ENCODE measurements around the gene SCFD2. TPM values are rescaled to one million over a fixed set of nuclear protein-coding genes. Genes with fewer than 3 reads are reported as not detected.

SCFD2 gene
- polyA plus RNA-seq, 3 donors, result 5.4 to 9.4 (median 6.7) TPM

DNA sequence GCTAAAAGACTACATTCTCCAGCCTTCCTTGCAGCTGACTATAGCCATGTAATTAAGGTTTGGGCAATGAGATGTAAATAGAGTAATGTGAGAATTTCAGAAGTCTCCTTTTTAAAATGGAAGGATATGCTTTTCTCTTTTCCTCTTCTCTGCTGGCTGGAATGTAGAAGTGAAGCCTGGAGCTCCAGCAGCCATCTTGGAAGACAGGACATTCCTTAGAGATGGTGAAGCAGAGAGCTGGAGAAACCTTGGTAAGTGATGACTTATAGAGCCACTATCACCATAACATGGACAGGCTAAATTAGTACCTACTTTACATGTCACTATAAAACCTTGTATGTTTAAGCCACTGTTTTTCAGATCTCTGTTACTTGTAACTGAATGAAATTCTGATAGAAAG is 455.7 kb downstream of the SCFD2 start:
- Histone ChIP-seq H3K9me3 (replicated peaks in 1 of 2; ENCODE audit: control insufficient read depth in 1 of 2, insufficient read depth in 1 of 2, low read length in 2 of 2) (no peaks in the 10 kb centered on the region), H3K36me3 (replicated peaks in 1 of 2; ENCODE audit: control insufficient read depth in 1 of 2, insufficient read depth in 2 of 2, low read length in 2 of 2) (no peaks in the 10 kb centered on the region), H3K9ac (ENCODE audit: insufficient read depth, low read length, poor library complexity, severe bottlenecking) (no peak overlapping the region), H2AFZ (ENCODE audit: insufficient read depth, low read depth, low read length, poor library complexity, severe bottlenecking) (no peak overlapping the region), H3K4me1 (ENCODE audit: control insufficient read depth in 1 of 2, insufficient read depth in 2 of 2, low read length in 2 of 2) (no peaks in the 10 kb centered on the region), H3K27me3 (ENCODE audit: control insufficient read depth in 2 of 2, insufficient read depth in 2 of 2, low read length in 2 of 2) (no peaks in the 10 kb centered on the region), H4K20me1 (ENCODE audit: insufficient read depth, low read length) (no peaks in the 10 kb centered on the region), H3K4me3 (replicated peaks in 1 of 3; ENCODE audit: low read depth in 2 of 3, low read length in 3 of 3) (no peak overlapping the region), H3K27ac (ENCODE audit: low read depth in 1 of 2, low read length in 2 of 2) (no peak overlapping the region), H3K79me2 (ENCODE audit: insufficient read depth, low read length) (no peaks in the 10 kb centered on the region), H3K4me2 (replicated peaks; ENCODE audit: extremely low read depth, low read length, poor library complexity, severe bottlenecking) (no peak overlapping the region)
- Mint-ChIP-seq H3K4me1 (no peaks in the 10 kb centered on the region), H3K36me3 (peaks cover 5 to 11% of the 10 kb centered on the region in 2 donors), H3K27ac (no peak overlapping the region), H3K27me3 (ENCODE audit: low read depth in 3 of 3) (no peaks in the 10 kb centered on the region), H3K4me3 (no peak overlapping the region), H3K9me3 (peaks cover 0 to 3% (median 0%) of the 10 kb centered on the region in 7 donors)
- TF ChIP-seq, protein P1, sequence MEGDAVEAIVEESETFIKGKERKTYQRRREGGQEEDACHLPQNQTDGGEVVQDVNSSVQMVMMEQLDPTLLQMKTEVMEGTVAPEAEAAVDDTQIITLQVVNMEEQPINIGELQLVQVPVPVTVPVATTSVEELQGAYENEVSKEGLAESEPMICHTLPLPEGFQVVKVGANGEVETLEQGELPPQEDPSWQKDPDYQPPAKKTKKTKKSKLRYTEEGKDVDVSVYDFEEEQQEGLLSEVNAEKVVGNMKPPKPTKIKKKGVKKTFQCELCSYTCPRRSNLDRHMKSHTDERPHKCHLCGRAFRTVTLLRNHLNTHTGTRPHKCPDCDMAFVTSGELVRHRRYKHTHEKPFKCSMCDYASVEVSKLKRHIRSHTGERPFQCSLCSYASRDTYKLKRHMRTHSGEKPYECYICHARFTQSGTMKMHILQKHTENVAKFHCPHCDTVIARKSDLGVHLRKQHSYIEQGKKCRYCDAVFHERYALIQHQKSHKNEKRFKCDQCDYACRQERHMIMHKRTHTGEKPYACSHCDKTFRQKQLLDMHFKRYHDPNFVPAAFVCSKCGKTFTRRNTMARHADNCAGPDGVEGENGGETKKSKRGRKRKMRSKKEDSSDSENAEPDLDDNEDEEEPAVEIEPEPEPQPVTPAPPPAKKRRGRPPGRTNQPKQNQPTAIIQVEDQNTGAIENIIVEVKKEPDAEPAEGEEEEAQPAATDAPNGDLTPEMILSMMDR (IDR thresholded peaks at IDR 0.05), result no peak
- intact Hi-C loops (cut with micrococcal nuclease), result no loop called here
- no peak for DNase-seq

DNA sequence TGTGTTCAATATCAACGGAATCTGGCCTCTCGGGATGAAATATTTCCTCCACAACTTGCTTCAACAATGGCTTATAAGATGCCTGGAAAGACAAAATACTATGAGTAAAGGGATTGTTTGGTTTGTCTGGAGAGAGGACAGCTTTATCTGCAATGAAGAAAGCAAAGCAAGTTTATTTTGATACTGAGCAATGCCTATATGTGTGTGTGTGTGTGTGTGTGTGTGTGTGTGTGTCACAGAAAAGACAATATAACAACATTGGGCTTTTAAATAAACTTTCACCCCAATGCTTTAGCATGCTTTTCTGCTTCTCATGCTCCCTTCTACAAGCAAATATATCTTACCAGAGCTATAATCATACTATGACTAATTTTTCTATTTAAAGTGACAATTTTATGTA is 458.4 kb downstream of the SCFD2 start:
- Histone ChIP-seq H3K36me3 (replicated peaks in 1 of 2; ENCODE audit: control insufficient read depth in 1 of 2, insufficient read depth in 2 of 2, low read length in 2 of 2) (no peaks in the 10 kb centered on the region), H4K20me1 (ENCODE audit: insufficient read depth, low read length) (no peaks in the 10 kb centered on the region), H3K4me3 (replicated peaks in 1 of 3; ENCODE audit: low read depth in 2 of 3, low read length in 3 of 3) (no peak overlapping the region), H3K27me3 (ENCODE audit: control insufficient read depth in 2 of 2, insufficient read depth in 2 of 2, low read length in 2 of 2) (no peaks in the 10 kb centered on the region), H3K9ac (ENCODE audit: insufficient read depth, low read length, poor library complexity, severe bottlenecking) (no peak overlapping the region), H3K4me1 (ENCODE audit: control insufficient read depth in 1 of 2, insufficient read depth in 2 of 2, low read length in 2 of 2) (no peaks in the 10 kb centered on the region), H3K27ac (ENCODE audit: low read depth in 1 of 2, low read length in 2 of 2) (no peak overlapping the region), H3K79me2 (ENCODE audit: insufficient read depth, low read length) (no peaks in the 10 kb centered on the region), H3K9me3 (replicated peaks in 1 of 2; ENCODE audit: control insufficient read depth in 1 of 2, insufficient read depth in 1 of 2, low read length in 2 of 2) (no peaks in the 10 kb centered on the region), H2AFZ (ENCODE audit: insufficient read depth, low read depth, low read length, poor library complexity, severe bottlenecking) (no peak overlapping the region), H3K4me2 (replicated peaks; ENCODE audit: extremely low read depth, low read length, poor library complexity, severe bottlenecking) (no peak overlapping the region)
- intact Hi-C loops (cut with micrococcal nuclease), result no loop called here
- TF ChIP-seq, protein P1 (IDR thresholded peaks at IDR 0.05), result no peak
- Mint-ChIP-seq H3K27me3 (ENCODE audit: low read depth in 3 of 3) (peaks cover 0 to 2% (median 0%) of the 10 kb centered on the region in 3 donors), H3K36me3 (peaks cover 8 to 14% of the 10 kb centered on the region in 2 donors), H3K4me1 (no peaks in the 10 kb centered on the region), H3K27ac (no peak overlapping the region), H3K9me3 (peaks cover 0 to 3% (median 1%) of the 10 kb centered on the region in 7 donors), H3K4me3 (no peak overlapping the region)
- 100% methylated on average over 1 of the region's 2 CpGs for WGBS (ENCODE audit: insufficient coverage)
- DNase-seq, result no peak
